Peyer's patch (tissue), 4 donors: Measurements from ENCODE around the gene ARRDC3.

Experiments
- CTCF ChIP-seq, 6 experiments: fragments of 450-650 bp in 4 of 6; fragments of 200-600 bp in 2 of 6; sonication (generic) in 1 of 6; IDR thresholded peaks; one replicate each; pipeline ENCODE4 v1.5.1; 2017 to 2019; ENCODE audit warnings: antibody characterized with exemption in 6 of 6, mild to moderate bottlenecking in 3 of 6, moderate library complexity in 1 of 6
- POLR2A ChIP-seq, 2 donors: fragments of 450-650 bp; IDR thresholded peaks; one replicate each; pipeline ENCODE4 v1.5.1; 2017; ENCODE audit warnings: antibody characterized with exemption in 2 of 2, mild to moderate bottlenecking in 2 of 2, moderate library complexity in 2 of 2

GRCh38 chr5:91409304-91409703 lies 26.2 kb upstream of the ARRDC3 start:
- TF ChIP-seq CTCF (IDR thresholded peaks at IDR 0.05) = no peak
- TF ChIP-seq POLR2A (IDR thresholded peaks at IDR 0.05) = no peak
